SK-N-MC (cell line): Measurements from ENCODE around the gene PTPN1.
"Not testable (repeated sequence)": the region's sequence is repeated elsewhere in the genome, so short reads cannot be mapped to it uniquely, and the experiment has no call there.

Experiments
- DNase-seq: peaks from one replicate; pipeline ENCODE4 v3.0.0-alpha.2; 2011; ENCODE audit warnings: low read depth, low spot score
- H3K27ac ChIP-seq: fragments of 200-600 bp; sonication (generic); 2 replicates; pipeline ENCODE4 v1.5.1; 2016; ENCODE audit warnings: mixed run types
- H3K36me3 ChIP-seq: fragments of 200-600 bp; sonication (generic); 2 replicates; pipeline ENCODE4 v1.6.1; 2017; ENCODE audit warnings: antibody characterized with exemption, low read length, mixed read lengths; ENCODE audit not compliant: insufficient read depth
- H3K4me3 ChIP-seq: fragments of 200-600 bp; sonication (generic); 2 replicates; pipeline ENCODE4 v1.5.1; 2016
- H3K9ac ChIP-seq: fragments of 200-600 bp; sonication (generic); 2 replicates; pipeline ENCODE4 v1.8.0; 2017; ENCODE audit warnings: mixed run types, mixed read lengths; ENCODE audit not compliant: insufficient read length
- H3K9me3 ChIP-seq: fragments of 200-600 bp; sonication (generic); 2 replicates; pipeline ENCODE4 v1.6.1; 2017; ENCODE audit warnings: low read depth, mild to moderate bottlenecking, antibody characterized with exemption, low read length, moderate library complexity, mixed read lengths
- EZH2 ChIP-seq: fragments of 200-600 bp; sonication (generic); IDR thresholded peaks from one replicate; pipeline ENCODE4 v1.6.1; 2017; ENCODE audit warnings: antibody characterized with exemption
- FOXP2 ChIP-seq: optimal IDR thresholded peaks from 2 replicates; pipeline ENCODE3; 2011; ENCODE audit warnings: mild to moderate bottlenecking, moderate library complexity; ENCODE audit not compliant: insufficient read depth; ENCODE audit errors: extremely low read length, control extremely low read depth
- POLR2AphosphoS5 ChIP-seq: IDR thresholded peaks from 2 replicates; pipeline ENCODE4 v1.6.1; 2012; ENCODE audit warnings: mild to moderate bottlenecking, low read depth, low read length, borderline replicate concordance

Gene PTPN1

GRCh38 chr20:50468378-50468798 lies 41.8 kb upstream of the PTPN1 start:
- Histone ChIP-seq H3K9me3 (no peaks in the 10 kb centered on the region), H3K9ac (no peak overlapping the region), H3K27ac (no peak overlapping the region), H3K4me3 (no peak overlapping the region), H3K36me3 (no peaks in the 10 kb centered on the region)
- no peak for TF ChIP-seq POLR2AphosphoS5
- TF ChIP-seq EZH2, result no peak
- TF ChIP-seq FOXP2, result no peak
- DNase-seq, result no peak

GRCh38 chr20:50469176-50469723 lies 40.9 kb upstream of the PTPN1 start:
- Histone ChIP-seq H3K9ac (no peak overlapping the region), H3K36me3 (no peaks in the 10 kb centered on the region), H3K4me3 (no peak overlapping the region), H3K27ac (no peak overlapping the region), H3K9me3 (no peaks in the 10 kb centered on the region)
- DNase-seq, result no peak
- TF ChIP-seq EZH2 (no peak), FOXP2 (no peak), POLR2AphosphoS5 (no peak)

GRCh38 chr20:50469796-50470195 lies 40.4 kb upstream of the PTPN1 start:
- Histone ChIP-seq H3K4me3 (no peak overlapping the region), H3K9me3 (no peaks in the 10 kb centered on the region), H3K36me3 (no peaks in the 10 kb centered on the region), H3K9ac (no peak overlapping the region), H3K27ac (no peak overlapping the region)
- no peak for TF ChIP-seq EZH2
- no peak for TF ChIP-seq POLR2AphosphoS5
- no peak for TF ChIP-seq FOXP2
- no peak for DNase-seq

- no peak for DNase-seq
- no peaks in the 10 kb centered on the region for H3K9me3 ChIP-seq
Observed at GRCh38 chr20:50470264-50470858, 39.8 kb upstream of the PTPN1 start.

GRCh38 chr20:50471231-50471630 lies 39.0 kb upstream of the PTPN1 start:
- Histone ChIP-seq H3K36me3 (no peaks in the 10 kb centered on the region), H3K9me3 (no peaks in the 10 kb centered on the region), H3K27ac (no peak overlapping the region), H3K9ac (no peak overlapping the region), H3K4me3 (no peak overlapping the region)
- no peak for DNase-seq
- TF ChIP-seq POLR2AphosphoS5 (no peak), FOXP2 (no peak), EZH2 (no peak)

More at GRCh38 chr20:50470264-50470858, 39.8 kb upstream of the PTPN1 start:
- H3K4me3 ChIP-seq, result no peak overlapping the region
- H3K27ac ChIP-seq, result no peak overlapping the region
- TF ChIP-seq POLR2AphosphoS5, result no peak
- no peak for TF ChIP-seq FOXP2
- no peak for TF ChIP-seq EZH2
- H3K36me3 ChIP-seq, result no peaks in the 10 kb centered on the region
- H3K9ac ChIP-seq, result no peak overlapping the region

GRCh38 chr20:50472693-50473664 lies 37.2 kb upstream of the PTPN1 start:
- H3K27ac ChIP-seq, result no peak overlapping the region

GRCh38 chr20:50474356-50474755 lies 35.8 kb upstream of the PTPN1 start:
- H3K27ac ChIP-seq, H3K36me3 ChIP-seq, H3K9ac ChIP-seq, H3K4me3 ChIP-seq, DNase-seq, H3K9me3 ChIP-seq: not testable (repeated sequence)

More at GRCh38 chr20:50472693-50473664, 37.2 kb upstream of the PTPN1 start:
- no peak for DNase-seq
- H3K36me3 ChIP-seq, result no peaks in the 10 kb centered on the region
- H3K9me3 ChIP-seq, result no peaks in the 10 kb centered on the region
- TF ChIP-seq FOXP2 (no peak), POLR2AphosphoS5 (no peak), EZH2 (no peak)
- H3K9ac ChIP-seq, result no peak overlapping the region
- H3K4me3 ChIP-seq, result no peak overlapping the region

- H3K36me3 ChIP-seq, result no peaks in the 10 kb centered on the region
- no peaks in the 10 kb centered on the region for H3K9me3 ChIP-seq
- H3K27ac ChIP-seq, result peak overlapping the region; percentile 69; the same call in 1 of the 2 replicates
- DNase-seq, result no peak
- TF ChIP-seq POLR2AphosphoS5, result no peak
- TF ChIP-seq EZH2, result no peak
- TF ChIP-seq FOXP2, result no peak
- peak overlapping the region; percentile 11; the same call in 1 of the 2 replicates for H3K4me3 ChIP-seq
- H3K9ac ChIP-seq, result peak overlapping the region; percentile 17
Observed at GRCh38 chr20:50475681-50476292, 34.4 kb upstream of the PTPN1 start.
